HEK293 (cell line): Measurements from ENCODE around the gene FARSA.

ENCODE experiments used
- CTCF ChIP-seq: fragments of 450-650 bp; formaldehyde crosslinking; IDR thresholded peaks from 2 replicates; pipeline ENCODE4 v1.5.1; 2016; ENCODE audit warnings: missing biosample characterization, missing genetic modification characterization
- MZF1 ChIP-seq: fragments of 450-650 bp; formaldehyde crosslinking; IDR thresholded peaks from 2 replicates; pipeline ENCODE4 v1.5.1; 2017; ENCODE audit warnings: missing biosample characterization, missing genetic modification characterization, borderline replicate concordance
- SP7 ChIP-seq: fragments of 450-650 bp; formaldehyde crosslinking; IDR thresholded peaks from 2 replicates; pipeline ENCODE4 v1.5.1; 2016; ENCODE audit warnings: missing biosample characterization, missing genetic modification characterization
- ZBTB10 ChIP-seq: fragments of 450-650 bp; formaldehyde crosslinking; IDR thresholded peaks from 2 replicates; pipeline ENCODE4 v1.5.1; 2016; ENCODE audit warnings: missing biosample characterization, missing genetic modification characterization
- ZNF416 ChIP-seq: fragments of 450-650 bp; formaldehyde crosslinking; IDR thresholded peaks from 2 replicates; pipeline ENCODE4 v1.5.1; 2016; ENCODE audit warnings: missing biosample characterization, missing genetic modification characterization
- ZNF530 ChIP-seq: fragments of 450-650 bp; formaldehyde crosslinking; IDR thresholded peaks from 2 replicates; pipeline ENCODE4 v1.5.1; 2016; ENCODE audit warnings: low read depth, missing biosample characterization, missing genetic modification characterization
- ZSCAN4 ChIP-seq: fragments of 450-650 bp; formaldehyde crosslinking; IDR thresholded peaks from 2 replicates; pipeline ENCODE4 v1.5.1; 2017; ENCODE audit warnings: missing biosample characterization, missing genetic modification characterization

- TF ChIP-seq CTCF (tag by site-specific recombination): no peak
- TF ChIP-seq ZSCAN4 (tag by site-specific recombination): no peak
- no peak for TF ChIP-seq ZBTB10
- TF ChIP-seq ZNF416 (tag by site-specific recombination): no peak
- no peak for TF ChIP-seq MZF1 (tag by site-specific recombination)
- TF ChIP-seq SP7 (tag by site-specific recombination): no peak
- TF ChIP-seq ZNF530 (tag by site-specific recombination): no peak
Observed at GRCh38 chr19:12979974-12980373, 46.5 kb upstream of the FARSA start.
